HG02610 (cell line): Measurements from ENCODE around the gene KSR2.
"Not testable (repeated sequence)": the region's sequence is repeated elsewhere in the genome, so short reads cannot be mapped to it uniquely, and the experiment has no call there.

Experiments used
- ATAC-seq: cut with Tn5 transposase; IDR thresholded peaks from one replicate; pipeline ENCODE4 v1.9.1; 2021; ENCODE audit warnings: mild to moderate bottlenecking, moderate library complexity; ENCODE audit not compliant: unreplicated experiment

KSR2 gene

GRCh38 chr12:117892441-117892840, 76.3 kb downstream of the KSR2 start:
- no peak for ATAC-seq

GRCh38 chr12:117891265-117891664, 77.5 kb downstream of the KSR2 start:
- ATAC-seq, result not testable (repeated sequence)

GRCh38 chr12:117890644-117891043, 78.1 kb downstream of the KSR2 start:
- ATAC-seq, result no peak

GRCh38 chr12:117890137-117890536, 78.7 kb downstream of the KSR2 start:
- no peak for ATAC-seq

- ATAC-seq, result no peak
These were observed 79.7 kb downstream of the KSR2 start for GRCh38 chr12:117889098-117889497.

GRCh38 chr12:117885211-117885610, 83.6 kb downstream of the KSR2 start:
- no peak for ATAC-seq

- no peak for ATAC-seq
These were observed 84.6 kb downstream of the KSR2 start for GRCh38 chr12:117884161-117884560.

GRCh38 chr12:117882603-117883184, 86.1 kb downstream of the KSR2 start:
- ATAC-seq, result no peak

GRCh38 chr12:117882181-117882580, 86.6 kb downstream of the KSR2 start:
- ATAC-seq, result no peak

GRCh38 chr12:117881517-117881916, 87.3 kb downstream of the KSR2 start:
- ATAC-seq, result no peak

- ATAC-seq, result no peak
These were observed 90.2 kb downstream of the KSR2 start for GRCh38 chr12:117878605-117879004.

- no peak for ATAC-seq
These were observed 92.4 kb downstream of the KSR2 start for GRCh38 chr12:117876436-117876816.

GRCh38 chr12:117875744-117876435, 92.9 kb downstream of the KSR2 start:
- peak; percentile 73 for ATAC-seq

- peak; percentile 67 for ATAC-seq
These were observed 93.9 kb downstream of the KSR2 start for GRCh38 chr12:117874842-117875434.

- ATAC-seq, result not testable (repeated sequence)
These were observed 94.6 kb downstream of the KSR2 start for GRCh38 chr12:117874198-117874597.

GRCh38 chr12:117872546-117873169, 96.1 kb downstream of the KSR2 start:
- ATAC-seq, result no peak

- ATAC-seq, result no peak
These were observed 99.2 kb downstream of the KSR2 start for GRCh38 chr12:117869551-117869950.

GRCh38 chr12:117867348-117867747, 101.4 kb downstream of the KSR2 start:
- ATAC-seq, result no peak

GRCh38 chr12:117865505-117865904, 103.3 kb downstream of the KSR2 start:
- no peak for ATAC-seq

GRCh38 chr12:117863002-117863709, 105.6 kb downstream of the KSR2 start:
- ATAC-seq, result no peak

- ATAC-seq, result no peak
These were observed 107.1 kb downstream of the KSR2 start for GRCh38 chr12:117861691-117862090.
